CD4-positive, alpha-beta memory T cell (primary cell): ENCODE results near the gene DNAL1. TPM values are rescaled to one million over a fixed set of nuclear protein-coding genes. Genes with fewer than 3 reads are reported as not detected.

ENCODE experiments used
- CTCF ChIA-PET: fragments of 350-600 bp; sonication (Branson Sonifier 250); formaldehyde crosslinking; loops from one replicate; lab custom pipeline; 2021; ENCODE audit warnings: inconsistent platforms; ENCODE audit not compliant: partially characterized antibody; lab: Charles Lee
- POLR2A ChIA-PET: fragments of 350-600 bp; sonication (Branson Sonifier 250); formaldehyde crosslinking; loops from one replicate; lab custom pipeline; 2021; ENCODE audit not compliant: partially characterized antibody; lab: Charles Lee
- DNase-seq, 5 donors: peaks; one replicate each; pipeline versions ENCODE4 v3.0.0 to v3.0.0-alpha.2; 2020 to 2022; ENCODE audit warnings: mixed read lengths in 1 of 5
- H3K27ac ChIP-seq: one replicate; pipeline ENCODE4 v1.7.0; 2013; ENCODE audit warnings: low read depth, low read length
- H3K27me3 ChIP-seq: 2 replicates; pipeline ENCODE4 v1.7.0; 2013; ENCODE audit warnings: mild to moderate bottlenecking, low read length, moderate library complexity; ENCODE audit not compliant: insufficient read depth
- H3K36me3 ChIP-seq: 2 replicates; pipeline ENCODE4 v1.7.0; 2013; ENCODE audit warnings: mild to moderate bottlenecking, low read length, moderate library complexity; ENCODE audit not compliant: insufficient read depth
- H3K4me1 ChIP-seq: 2 replicates; pipeline ENCODE4 v1.7.0; 2013; ENCODE audit warnings: mild to moderate bottlenecking, low read length, moderate library complexity; ENCODE audit not compliant: insufficient read depth
- H3K4me3 ChIP-seq, 2 donors: one replicate each; pipeline ENCODE4 v1.7.0; 2013; ENCODE audit warnings: low read length in 2 of 2, mild to moderate bottlenecking in 1 of 2
- H3K9me3 ChIP-seq, 2 donors: one replicate each; pipeline ENCODE4 v1.7.0; 2013; ENCODE audit warnings: low read length in 2 of 2, control low read depth in 1 of 2; ENCODE audit not compliant: control insufficient read depth in 1 of 2
- H3K27ac Mint-ChIP-seq, 7 donors: one replicate each; pipeline ENCODE4 v1.8.0; 2020 to 2021; ENCODE audit warnings: mixed read lengths in 7 of 7, mild to moderate bottlenecking in 6 of 7, inconsistent platforms in 3 of 7, moderate library complexity in 3 of 7
- H3K27me3 Mint-ChIP-seq, 2 donors: one replicate each; pipeline ENCODE4 v1.8.0; 2020 to 2021; ENCODE audit warnings: mixed read lengths in 2 of 2
- H3K36me3 Mint-ChIP-seq, 2 donors: one replicate each; pipeline ENCODE4 v1.8.0; 2020 to 2021; ENCODE audit warnings: mixed read lengths in 2 of 2, inconsistent platforms in 1 of 2, mild to moderate bottlenecking in 1 of 2
- H3K4me1 Mint-ChIP-seq, 4 donors: one replicate each; pipeline ENCODE4 v1.8.0; 2020 to 2021; ENCODE audit warnings: mixed read lengths in 4 of 4, mild to moderate bottlenecking in 1 of 4
- H3K4me3 Mint-ChIP-seq, 8 donors: one replicate each; pipeline ENCODE4 v1.8.0; 2020 to 2021; ENCODE audit warnings: mixed read lengths in 8 of 8, mild to moderate bottlenecking in 7 of 8, moderate library complexity in 6 of 8, inconsistent platforms in 3 of 8
- H3K9me3 Mint-ChIP-seq, 8 donors: one replicate each; pipeline ENCODE4 v1.8.0; 2020 to 2021; ENCODE audit warnings: mixed read lengths in 8 of 8, mild to moderate bottlenecking in 5 of 8, inconsistent platforms in 3 of 8, moderate library complexity in 1 of 8
- intact Hi-C: fragments of 100-400 bp; cut with micrococcal nuclease; formaldehyde crosslinking; loops from one replicate; pipeline ENCODE4 v1.15.1; 2023
- polyA plus RNA-seq, 2 donors: library from polyadenylated mRNA; unstranded; fragments of 300-500 nt; fragmentation: Illumina TruSeq; gene quantifications; one replicate each; pipeline ENCODE4 v1.2.3, GENCODE V29; 2021
- total RNA-seq, 2 experiments: library from RNA; stranded (reverse); gene quantifications; one replicate each; pipeline ENCODE4 v1.2.3, GENCODE V29; 2021

Gene DNAL1
- total and polyA plus RNA-seq, 4 experiments from 2014 or later = 5.4 to 8.6 (median 8.1) TPM

GRCh38 chr14:73748858-73749357 lies 104.1 kb downstream of the DNAL1 start:
- Mint-ChIP-seq H3K27me3 (no peaks in the 10 kb centered on the region), H3K36me3 (peaks cover 3% of the 10 kb centered on the region in 2 donors), H3K9me3 (no peaks in the 10 kb centered on the region), H3K4me1 (peaks cover 76 to 100% (median 92%) of the 10 kb centered on the region in 4 donors), H3K27ac (peak overlapping the region; percentile 30 to 98 (median 86)), H3K4me3 (peak overlapping the region in 7 of 8 donors; percentile 11 to 59 (median 43))
- Histone ChIP-seq H3K4me1 (peaks cover 99% of the 10 kb centered on the region), H3K27ac (peak overlapping the region; percentile 16), H3K9me3 (no peaks in the 10 kb centered on the region), H3K4me3 (no peak overlapping the region), H3K27me3 (no peaks in the 10 kb centered on the region), H3K36me3 (no peaks in the 10 kb centered on the region)
- ChIA-PET CTCF (interaction anchor here (1.4 to 1.9 kb wide), 2 partner anchors 10 to 77 kb away, joined by 4 to 14 read pairs; a partner anchor contains a TSS), POLR2A (interaction anchor here (0.6 to 15.6 kb wide), 4 partner anchors 10 to 61 kb away, joined by 3 to 465 read pairs (median 26); a partner anchor contains a TSS)
- DNase-seq = no peak
- intact Hi-C loops = no loop called here

GRCh38 chr14:73749706-73750530 lies 105.1 kb downstream of the DNAL1 start:
- H3K27ac Mint-ChIP-seq = peak overlapping the region; percentile 53 to 98 (median 92)
- H3K27ac ChIP-seq = peak overlapping the region; percentile 61
- POLR2A ChIA-PET = interaction anchor here (1.2 to 15.6 kb wide), 4 partner anchors 9 to 136 kb away, joined by 4 to 465 read pairs (median 26); partner anchors contain the start of gene ZNF410
- no peaks in the 10 kb centered on the region for H3K27me3 Mint-ChIP-seq
- H3K4me1 Mint-ChIP-seq = peaks cover 72 to 100% (median 91%) of the 10 kb centered on the region in 4 donors
- H3K27me3 ChIP-seq = no peaks in the 10 kb centered on the region
- H3K4me3 ChIP-seq = no peak overlapping the region
- CTCF ChIA-PET = interaction anchor here (0.6 to 1.9 kb wide), 6 partner anchors 9 to 146 kb away, joined by 3 to 14 read pairs (median 4); a partner anchor contains a TSS
- peaks cover 3% of the 10 kb centered on the region in 2 donors for H3K36me3 Mint-ChIP-seq
- H3K36me3 ChIP-seq = no peaks in the 10 kb centered on the region
- H3K9me3 ChIP-seq = no peaks in the 10 kb centered on the region
- H3K4me1 ChIP-seq = peaks cover 99% of the 10 kb centered on the region
- no peaks in the 10 kb centered on the region for H3K9me3 Mint-ChIP-seq
- intact Hi-C loops = no loop called here
- no peak for DNase-seq
- H3K4me3 Mint-ChIP-seq = peak overlapping the region in 5 of 8 donors; percentile 24 to 94 (median 46)

GRCh38 chr14:73750531-73750901 lies 105.7 kb downstream of the DNAL1 start:
- no peak for DNase-seq
- POLR2A ChIA-PET = interaction anchor here (1.2 to 15.6 kb wide), 5 partner anchors 8 to 136 kb away, joined by 4 to 465 read pairs (median 48); partner anchors contain the start of gene ZNF410
- Histone ChIP-seq H3K4me3 (peak overlapping the region in 1 of 2 donors; percentile 8), H3K27me3 (no peaks in the 10 kb centered on the region), H3K9me3 (no peaks in the 10 kb centered on the region), H3K36me3 (no peaks in the 10 kb centered on the region), H3K27ac (peak overlapping the region; percentile 61), H3K4me1 (peaks cover 99% of the 10 kb centered on the region)
- peaks cover 3% of the 10 kb centered on the region in 2 donors for H3K36me3 Mint-ChIP-seq
- intact Hi-C loops = no loop called here
- peaks cover 72 to 100% (median 92%) of the 10 kb centered on the region in 4 donors for H3K4me1 Mint-ChIP-seq
- peak overlapping the region in 3 of 8 donors; percentile 24 to 94 (median 46) for H3K4me3 Mint-ChIP-seq
- H3K27me3 Mint-ChIP-seq = no peaks in the 10 kb centered on the region
- CTCF ChIA-PET = interaction anchor here (0.7 to 10.2 kb wide), 6 partner anchors 8 to 75 kb away, joined by 3 to 175 read pairs (median 9); a partner anchor contains a TSS
- H3K27ac Mint-ChIP-seq = peak overlapping the region; percentile 75 to 98 (median 94)
- no peaks in the 10 kb centered on the region for H3K9me3 Mint-ChIP-seq

GRCh38 chr14:73751157-73751691 lies 106.4 kb downstream of the DNAL1 start:
- no peaks in the 10 kb centered on the region for H3K36me3 ChIP-seq
- no peak overlapping the region for H3K4me3 ChIP-seq
- ChIA-PET CTCF (interaction anchor here (1.0 to 10.2 kb wide), 5 partner anchors 8 to 35 kb away, joined by 3 to 175 read pairs (median 32); no protein-coding TSS in a partner anchor), POLR2A (interaction anchor here (1.0 to 15.6 kb wide), 6 partner anchors 8 to 101 kb away, joined by 4 to 465 read pairs (median 28); partner anchors contain the start of gene PTGR2)
- no peaks in the 10 kb centered on the region for H3K27me3 ChIP-seq
- H3K4me3 Mint-ChIP-seq = peak overlapping the region in 7 of 8 donors; percentile 58 to 94 (median 82)
- H3K9me3 ChIP-seq = no peaks in the 10 kb centered on the region
- peak in 1 of 5 donors; percentile 60 for DNase-seq
- peaks cover 76 to 100% (median 94%) of the 10 kb centered on the region in 4 donors for H3K4me1 Mint-ChIP-seq
- peak overlapping the region; percentile 61 for H3K27ac ChIP-seq
- H3K27ac Mint-ChIP-seq = peak overlapping the region; percentile 92 to 99 (median 98)
- no peaks in the 10 kb centered on the region for H3K9me3 Mint-ChIP-seq
- intact Hi-C loops = no loop called here
- no peaks in the 10 kb centered on the region for H3K27me3 Mint-ChIP-seq
- H3K36me3 Mint-ChIP-seq = peaks cover 3 to 5% of the 10 kb centered on the region in 2 donors
- H3K4me1 ChIP-seq = peaks cover 99% of the 10 kb centered on the region

GRCh38 chr14:73752297-73752992 lies 107.7 kb downstream of the DNAL1 start:
- intact Hi-C loops = no loop called here
- Mint-ChIP-seq H3K27me3 (no peaks in the 10 kb centered on the region), H3K36me3 (peaks cover 0 to 6% of the 10 kb centered on the region in 2 donors), H3K4me3 (peak overlapping the region; percentile 67 to 94 (median 80)), H3K4me1 (peaks cover 79 to 100% (median 94%) of the 10 kb centered on the region in 4 donors), H3K27ac (peak overlapping the region; percentile 92 to 99 (median 98)), H3K9me3 (no peaks in the 10 kb centered on the region)
- CTCF ChIA-PET = interaction anchor here (0.7 to 10.2 kb wide), 8 partner anchors 9 to 283 kb away, joined by 3 to 175 read pairs (median 13); no protein-coding TSS in a partner anchor
- POLR2A ChIA-PET = interaction anchor here (1.0 to 15.6 kb wide), 10 partner anchors 7 to 45 kb away, joined by 3 to 465 read pairs (median 8); a partner anchor contains a TSS
- Histone ChIP-seq H3K4me3 (peak overlapping the region in 1 of 2 donors; percentile 53), H3K4me1 (peaks cover 99% of the 10 kb centered on the region), H3K9me3 (no peaks in the 10 kb centered on the region), H3K36me3 (no peaks in the 10 kb centered on the region), H3K27ac (peak overlapping the region; percentile 98), H3K27me3 (no peaks in the 10 kb centered on the region)
- DNase-seq = peak; percentile 50 to 72 (median 55)
